H1 (cell line): ENCODE measurements around the gene PCNX1. TPM values are rescaled to one million over a fixed set of nuclear protein-coding genes. Genes with fewer than 3 reads are reported as not detected.

ENCODE experiments used
- CTCF ChIA-PET: fragments of 300-600 bp; sonication (Branson Sonifier 250); formaldehyde crosslinking; loops from one replicate; lab custom pipeline; 2021; ENCODE audit not compliant: partially characterized antibody; lab: Charles Lee
- POLR2A ChIA-PET: fragments of 300-600 bp; sonication (Branson Sonifier 250); formaldehyde crosslinking; loops from one replicate; lab custom pipeline; 2021; ENCODE audit warnings: inconsistent platforms; ENCODE audit not compliant: partially characterized antibody; lab: Charles Lee
- DNase-seq, 2 experiments: peaks; one replicate each; pipeline versions ENCODE4 v3.0.0 to v3.0.0-alpha.2; 2010 to 2022; ENCODE audit warnings: low spot score in 2 of 2, low read depth in 1 of 2, mixed read lengths in 1 of 2
- FAIRE-seq: peaks from 2 replicates; lab custom pipeline; 2011; peaks lifted over from hg19 to GRCh38; lab: Jason Lieb, UNC
- H2AFZ ChIP-seq: 2 replicates; pipeline ENCODE4 v1.8.1; 2012; ENCODE audit warnings: low read length, inconsistent platforms
- H2AK5ac ChIP-seq: 2 replicates; pipeline ENCODE4 v1.6.1; 2013; ENCODE audit warnings: low read depth, low read length
- H2BK120ac ChIP-seq: replicated peaks from 2 replicates; pipeline ENCODE3; 2013; ENCODE audit warnings: low read depth, low read length, inconsistent platforms
- H2BK12ac ChIP-seq: 2 replicates; pipeline ENCODE4 v1.6.1; 2013; ENCODE audit warnings: low read depth, low read length
- H2BK15ac ChIP-seq: 2 replicates; pipeline ENCODE4 v1.6.1; 2013; ENCODE audit warnings: low read length
- H2BK20ac ChIP-seq: 2 replicates; pipeline ENCODE4 v1.6.1; 2013; ENCODE audit warnings: low read length
- H2BK5ac ChIP-seq: 2 replicates; pipeline ENCODE4 v1.6.1; 2013; ENCODE audit warnings: low read depth, low read length
- H3K14ac ChIP-seq: 2 replicates; pipeline ENCODE4 v1.6.1; 2013; ENCODE audit warnings: inconsistent platforms; ENCODE audit not compliant: insufficient read length
- H3K18ac ChIP-seq: 2 replicates; pipeline ENCODE4 v1.6.1; 2013; ENCODE audit warnings: low read length; ENCODE audit errors: extremely low read depth
- H3K23ac ChIP-seq: 2 replicates; pipeline ENCODE4 v1.6.1; 2013; ENCODE audit warnings: inconsistent platforms; ENCODE audit not compliant: insufficient read length
- H3K23me2 ChIP-seq: 2 replicates; pipeline ENCODE4 v1.6.1; 2013; ENCODE audit warnings: low read depth, low read length
- H3K27ac ChIP-seq: 2 replicates; pipeline ENCODE4 v1.6.1; 2011; ENCODE audit warnings: low read depth, low read length, inconsistent platforms
- H3K27me3 ChIP-seq, 4 experiments: replicated peaks in 1 of 4; 1 replicate in 1 of 4; 2 replicates in 3 of 4; pipeline versions ENCODE4 v1.6.1 to v1.8.1; 2011 to 2013; ENCODE audit warnings: low read length in 3 of 4, mild to moderate bottlenecking in 3 of 4, inconsistent platforms in 2 of 4, mixed read lengths in 2 of 4, moderate library complexity in 1 of 4; ENCODE audit not compliant: control insufficient read depth in 3 of 4, insufficient read depth in 3 of 4; ENCODE audit errors: extremely low read depth in 1 of 4
- H3K36me3 ChIP-seq, 4 experiments: 2 replicates each; pipeline versions ENCODE4 v1.6.1 to v1.8.1; 2011 to 2013; ENCODE audit warnings: mild to moderate bottlenecking in 4 of 4, low read length in 3 of 4, moderate library complexity in 2 of 4, control low read depth in 1 of 4, inconsistent platforms in 1 of 4; ENCODE audit not compliant: insufficient read depth in 4 of 4, control insufficient read depth in 2 of 4
- H3K4ac ChIP-seq: replicated peaks from 2 replicates; pipeline ENCODE3; 2013; ENCODE audit warnings: low read length, low read depth, mixed read lengths, inconsistent platforms; ENCODE audit not compliant: insufficient read length
- H3K4me1 ChIP-seq, 4 experiments: replicated peaks in 1 of 4; 1 replicate in 1 of 4; 2 replicates in 3 of 4; pipeline versions ENCODE4 v1.6.1 to v1.8.1; 2011 to 2013; ENCODE audit warnings: low read length in 3 of 4, inconsistent platforms in 2 of 4, mixed read lengths in 1 of 4; ENCODE audit not compliant: insufficient read depth in 4 of 4, control insufficient read depth in 3 of 4
- H3K4me2 ChIP-seq, 2 experiments: 2 replicates each; pipeline versions ENCODE4 v1.6.1 to v1.8.1; 2011 to 2013; ENCODE audit warnings: low read depth in 2 of 2, low read length in 2 of 2, control low read depth in 1 of 2, inconsistent platforms in 1 of 2, mild to moderate bottlenecking in 1 of 2; ENCODE audit not compliant: insufficient read depth in 1 of 2
- H3K4me3 ChIP-seq, 4 experiments: fragments of 200-600, 300-600 bp in 1 of 4; sonication (generic), shearing (Covaris generic), sonication (Bioruptor Twin) in 1 of 4; 2 replicates each; pipeline versions ENCODE4 v1.5.1 to v1.8.1; 2011 to 2016; ENCODE audit warnings: low read length in 4 of 4, low read depth in 3 of 4, control low read depth in 2 of 4, inconsistent platforms in 2 of 4, mild to moderate bottlenecking in 2 of 4, mixed read lengths in 1 of 4, moderate library complexity in 1 of 4; ENCODE audit not compliant: insufficient read depth in 2 of 4; ENCODE audit errors: extremely low read depth in 1 of 4
- H3K56ac ChIP-seq: replicated peaks from 2 replicates; pipeline ENCODE3; 2013; ENCODE audit warnings: low read depth, mild to moderate bottlenecking, mixed read lengths, low read length, inconsistent platforms; ENCODE audit not compliant: insufficient read length
- H3K79me1 ChIP-seq: 2 replicates; pipeline ENCODE4 v1.6.1; 2013; ENCODE audit warnings: low read depth, low read length, control low read depth
- H3K79me2 ChIP-seq, 2 experiments: 2 replicates each; pipeline versions ENCODE4 v1.6.1 to v1.8.1; 2012 to 2013; ENCODE audit warnings: low read length in 2 of 2, mild to moderate bottlenecking in 2 of 2, inconsistent platforms in 1 of 2; ENCODE audit not compliant: insufficient read depth in 2 of 2, control insufficient read depth in 1 of 2
- H3K9ac ChIP-seq, 4 experiments: replicated peaks in 1 of 4; 1 replicate in 1 of 4; 2 replicates in 3 of 4; pipeline versions ENCODE4 v1.6.1 to v1.8.1; 2011 to 2013; ENCODE audit warnings: low read depth in 3 of 4, low read length in 3 of 4, control low read depth in 2 of 4, mild to moderate bottlenecking in 2 of 4, moderate library complexity in 2 of 4, inconsistent platforms in 1 of 4; ENCODE audit errors: extremely low read depth in 1 of 4
- H3K9me3 ChIP-seq, 2 experiments: 2 replicates each; pipeline versions ENCODE4 v1.6.1 to v1.8.1; 2012 to 2013; ENCODE audit warnings: mild to moderate bottlenecking in 2 of 2, moderate library complexity in 2 of 2, control low read depth in 1 of 2, inconsistent platforms in 1 of 2, low read depth in 1 of 2, low read length in 1 of 2, mixed read lengths in 1 of 2; ENCODE audit not compliant: insufficient read depth in 2 of 2
- H4K20me1 ChIP-seq, 2 experiments: replicated peaks in 1 of 2; 2 replicates each; pipeline versions ENCODE3 to v1.8.1; 2011 to 2013; ENCODE audit warnings: inconsistent platforms in 2 of 2, low read length in 2 of 2, mild to moderate bottlenecking in 1 of 2; ENCODE audit not compliant: insufficient read depth in 2 of 2, control insufficient read depth in 1 of 2
- H4K5ac ChIP-seq: 2 replicates; pipeline ENCODE4 v1.6.1; 2013; ENCODE audit warnings: low read length, low read depth, mixed read lengths, inconsistent platforms; ENCODE audit not compliant: insufficient read length
- H4K8ac ChIP-seq: 2 replicates; pipeline ENCODE4 v1.8.0; 2013; ENCODE audit warnings: mild to moderate bottlenecking, moderate library complexity, low read length, inconsistent platforms; ENCODE audit not compliant: insufficient read depth; ENCODE audit errors: extremely low read depth
- H4K91ac ChIP-seq: replicated peaks from 2 replicates; pipeline ENCODE3; 2013; ENCODE audit warnings: low read length, mixed read lengths, inconsistent platforms; ENCODE audit not compliant: insufficient read length
- CEBPB ChIP-seq: IDR thresholded peaks from 2 replicates; pipeline ENCODE4 v1.6.1; 2012; ENCODE audit warnings: low read depth, low read length
- CHD1 ChIP-seq: IDR thresholded peaks from 2 replicates; pipeline ENCODE4 v1.6.1; 2012; ENCODE audit warnings: low read depth, low read length, improper control_type of control experiment
- EZH2 ChIP-seq: fragments of 200-600 bp; sonication (generic); IDR thresholded peaks from 2 replicates; pipeline ENCODE4 v1.7.1; 2012; ENCODE audit warnings: low read depth, mild to moderate bottlenecking, moderate library complexity, low read length, inconsistent platforms; ENCODE audit not compliant: severe bottlenecking
- FOSL1 ChIP-seq: IDR thresholded peaks from 2 replicates; pipeline ENCODE4 v1.6.1; 2011; ENCODE audit warnings: mild to moderate bottlenecking, low read depth, low read length, moderate library complexity; ENCODE audit not compliant: insufficient read depth
- GABPA ChIP-seq: IDR thresholded peaks from 2 replicates; pipeline ENCODE4 v1.6.1; 2011; ENCODE audit warnings: mild to moderate bottlenecking, low read length, moderate library complexity, borderline replicate concordance; ENCODE audit not compliant: insufficient read depth
- JUN ChIP-seq: IDR thresholded peaks from 2 replicates; pipeline ENCODE4 v1.6.1; 2011; ENCODE audit warnings: low read depth, mild to moderate bottlenecking, improper control_type of control experiment, low read length
- KDM1A ChIP-seq: fragments of 200-600, 300-600 bp; sonication (generic); IDR thresholded peaks from 2 replicates; pipeline ENCODE4 v1.7.1; 2016; ENCODE audit warnings: mild to moderate bottlenecking, low read length, borderline replicate concordance
- KDM4A ChIP-seq: IDR thresholded peaks from one replicate; pipeline ENCODE4 v1.7.1; 2012; ENCODE audit warnings: low read depth, mild to moderate bottlenecking, moderate library complexity, low read length, inconsistent platforms; ENCODE audit not compliant: severe bottlenecking
- RXRA ChIP-seq: IDR thresholded peaks from 2 replicates; pipeline ENCODE4 v1.6.1; 2011; ENCODE audit warnings: low read depth, mild to moderate bottlenecking, low read length, moderate library complexity; ENCODE audit not compliant: insufficient read depth
- SAP30 ChIP-seq: fragments of 300-600 bp; sonication (generic); IDR thresholded peaks from 2 replicates; pipeline ENCODE4 v1.7.1; 2012; ENCODE audit warnings: low read length, moderate library complexity, mild to moderate bottlenecking, inconsistent platforms; ENCODE audit not compliant: insufficient read depth, insufficient replicate concordance
- SP2 ChIP-seq: IDR thresholded peaks from 2 replicates; pipeline ENCODE4 v1.6.1; 2012; ENCODE audit warnings: mild to moderate bottlenecking, low read length, inconsistent platforms
- SUZ12 ChIP-seq: fragments of 200-600 bp; sonication (generic); IDR thresholded peaks from 2 replicates; pipeline ENCODE4 v1.6.1; 2012; ENCODE audit warnings: mild to moderate bottlenecking, inconsistent platforms, low read length, moderate library complexity, mixed read lengths
- polyA plus RNA-seq, 7 experiments: library from polyadenylated mRNA; depleted of rRNA in 3 of 7; stranded (reverse) in 5 of 7; unstranded in 2 of 7; fragments of >200 nt in 5 of 7; fragments of 200-250 nt in 2 of 7; gene quantifications; 1 replicate in 5 of 7; 2 replicates in 1 of 7; 4 replicates in 1 of 7; pipeline versions ENCODE4 v1.2.1 to v1.2.3, GENCODE V29; 2011 to 2013; ENCODE audit warnings: missing spikeins in 2 of 7, mixed read lengths in 2 of 7
- total RNA-seq: library from RNA; stranded (reverse); fragmentation: NEBNext Ultra II Directional; extraction: Animal tissue kit (Norgen Biotek cat#: 25700); gene quantifications from 2 replicates; pipeline ENCODE4 v1.2.1, GENCODE V29; 2021
- TF ChIP-seq, protein P1 (sequence below): IDR thresholded peaks from 2 replicates; pipeline ENCODE4 v1.6.1; 2012; ENCODE audit warnings: inconsistent platforms

Gene PCNX1
- total and polyA plus RNA-seq, 2 of the 8 experiments (the other 6 are each of a cell fraction or from before 2014, with no cell fraction given), result 37.7 to 53.2 TPM

DNA sequence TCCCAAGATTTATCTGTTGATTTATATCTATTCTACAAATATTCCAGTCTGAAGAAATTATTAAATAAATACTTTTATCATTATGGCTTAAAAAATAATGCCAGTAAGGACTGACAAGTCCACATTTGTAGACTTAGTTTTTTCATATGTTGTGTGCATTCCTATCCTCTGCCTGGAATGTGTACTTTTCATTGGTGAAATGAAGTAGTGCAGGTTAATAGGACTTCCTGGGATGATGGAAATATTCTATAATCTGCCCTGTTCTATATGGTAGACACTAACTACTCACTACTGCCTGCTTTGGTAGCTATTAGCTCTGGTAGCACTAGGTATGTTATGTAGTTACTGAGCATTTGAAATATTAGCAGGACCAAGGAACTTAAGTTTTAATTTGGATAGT, 86.7 kb downstream of the PCNX1 start:
- no peaks in the 10 kb centered on the region for H3K9me3 ChIP-seq
- no peak overlapping the region for H4K91ac ChIP-seq
- no peaks in the 10 kb centered on the region for H3K4me1 ChIP-seq
- H3K14ac ChIP-seq, result no peak overlapping the region
- H3K9ac ChIP-seq, result no peak overlapping the region
- H3K79me2 ChIP-seq, result no peaks in the 10 kb centered on the region
- H3K27me3 ChIP-seq, result no peaks in the 10 kb centered on the region
- DNase-seq (no peak), FAIRE-seq (no peak)
- no peak overlapping the region for H2BK120ac ChIP-seq
- H4K8ac ChIP-seq, result no peak overlapping the region
- H3K36me3 ChIP-seq, result no peaks in the 10 kb centered on the region
- no peak overlapping the region for H2AK5ac ChIP-seq
- no peak overlapping the region for H3K18ac ChIP-seq
- POLR2A ChIA-PET, result no interaction called here
- no peak overlapping the region for H2BK12ac ChIP-seq
- H3K23me2 ChIP-seq, result no peaks in the 10 kb centered on the region
- no peak overlapping the region for H3K4ac ChIP-seq
- no peak overlapping the region for H3K23ac ChIP-seq
- H4K20me1 ChIP-seq, result no peaks in the 10 kb centered on the region
- no peak overlapping the region for H4K5ac ChIP-seq
- no peak overlapping the region for H3K4me3 ChIP-seq
- H2BK20ac ChIP-seq, result no peak overlapping the region
- no peaks in the 10 kb centered on the region for H3K79me1 ChIP-seq
- no peak overlapping the region for H3K4me2 ChIP-seq
- H2BK15ac ChIP-seq, result no peak overlapping the region
- H3K56ac ChIP-seq, result no peak overlapping the region
- no peak overlapping the region for H2BK5ac ChIP-seq
- no peak overlapping the region for H3K27ac ChIP-seq
- H2AFZ ChIP-seq, result no peak overlapping the region
- CTCF ChIA-PET, result no interaction called here
- TF ChIP-seq CEBPB, result no peak
- TF ChIP-seq SP2, result no peak
- TF ChIP-seq, protein P1, sequence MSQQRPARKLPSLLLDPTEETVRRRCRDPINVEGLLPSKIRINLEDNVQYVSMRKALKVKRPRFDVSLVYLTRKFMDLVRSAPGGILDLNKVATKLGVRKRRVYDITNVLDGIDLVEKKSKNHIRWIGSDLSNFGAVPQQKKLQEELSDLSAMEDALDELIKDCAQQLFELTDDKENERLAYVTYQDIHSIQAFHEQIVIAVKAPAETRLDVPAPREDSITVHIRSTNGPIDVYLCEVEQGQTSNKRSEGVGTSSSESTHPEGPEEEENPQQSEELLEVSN, result no peak
- no peak for TF ChIP-seq SUZ12
- no peak for TF ChIP-seq EZH2
- no peak for TF ChIP-seq KDM4A
- no peak for TF ChIP-seq CHD1
- no peak for TF ChIP-seq FOSL1
- TF ChIP-seq JUN, result no peak
- no peak for TF ChIP-seq KDM1A
- TF ChIP-seq RXRA, result no peak
- no peak for TF ChIP-seq SAP30
- no peak for TF ChIP-seq GABPA
